HUES48 (cell line): Measurements from ENCODE around the gene TLCD3B.

Experiments used
- H3K27ac ChIP-seq: one replicate; pipeline ENCODE4 v1.7.0; 2013; ENCODE audit warnings: low read depth, low read length, inconsistent platforms
- H3K27me3 ChIP-seq: 2 replicates; pipeline ENCODE4 v1.6.1; 2013; ENCODE audit warnings: mild to moderate bottlenecking, low read length; ENCODE audit not compliant: control insufficient read depth, insufficient read depth
- H3K36me3 ChIP-seq: 2 replicates; pipeline ENCODE4 v1.6.1; 2013; ENCODE audit warnings: low read length; ENCODE audit not compliant: control insufficient read depth, insufficient read depth
- H3K4me1 ChIP-seq: 2 replicates; pipeline ENCODE4 v1.6.1; 2013; ENCODE audit warnings: mild to moderate bottlenecking, low read length; ENCODE audit not compliant: control insufficient read depth, insufficient read depth
- H3K4me3 ChIP-seq: 2 replicates; pipeline ENCODE4 v1.5.1; 2013; ENCODE audit warnings: mild to moderate bottlenecking, low read depth, low read length
- H3K9ac ChIP-seq: 2 replicates; pipeline ENCODE4 v1.6.1; 2013; ENCODE audit warnings: mild to moderate bottlenecking, low read depth, low read length, moderate library complexity
- H3K9me3 ChIP-seq: 2 replicates; pipeline ENCODE4 v1.6.1; 2013; ENCODE audit warnings: low read length; ENCODE audit not compliant: control insufficient read depth, insufficient read depth

The TLCD3B gene

DNA sequence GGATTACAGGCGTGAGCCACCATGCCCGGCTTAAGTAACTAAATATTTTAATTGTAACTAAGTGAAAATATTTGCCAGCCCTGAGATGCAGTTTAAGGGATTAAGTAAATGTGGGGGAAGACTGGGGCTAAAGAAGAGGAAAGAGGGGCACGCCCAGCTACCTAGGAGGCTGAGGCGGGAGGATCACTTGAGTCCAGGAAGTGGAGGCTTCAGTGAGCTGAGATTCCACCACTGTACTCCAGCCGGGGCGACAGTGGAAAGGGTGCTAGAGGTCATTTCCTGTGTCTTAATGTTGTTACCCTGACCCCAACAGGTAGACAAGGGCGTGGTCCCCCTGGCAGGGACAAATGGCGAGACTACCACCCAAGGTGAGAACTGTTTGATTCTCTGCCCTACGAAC is 37.3 kb upstream of the TLCD3B start:
- H3K36me3 ChIP-seq = peaks cover 57% of the 10 kb centered on the region
- no peaks in the 10 kb centered on the region for H3K9me3 ChIP-seq
- H3K27me3 ChIP-seq = no peaks in the 10 kb centered on the region
- no peak overlapping the region for H3K4me3 ChIP-seq
- peaks cover 12% of the 10 kb centered on the region for H3K4me1 ChIP-seq
- H3K27ac ChIP-seq = no peak overlapping the region
- no peak overlapping the region for H3K9ac ChIP-seq

DNA sequence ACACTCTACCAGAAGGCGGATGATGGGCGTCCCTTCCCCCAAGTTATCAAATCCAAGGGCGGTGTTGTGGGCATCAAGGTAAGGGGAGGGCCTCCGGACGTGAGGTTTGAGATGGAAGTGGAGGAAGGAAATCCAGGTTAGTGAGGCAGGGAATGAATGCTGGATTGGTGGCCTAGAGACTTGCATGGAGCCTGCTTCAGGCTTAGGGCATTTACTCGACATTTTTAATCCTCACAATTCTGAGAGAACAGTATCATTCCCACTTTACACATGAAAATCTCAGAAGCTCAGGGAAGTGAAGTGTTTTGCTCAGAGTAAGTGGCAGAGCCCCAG is 36.5 kb upstream of the TLCD3B start:
- Histone ChIP-seq H3K27me3 (no peaks in the 10 kb centered on the region), H3K4me1 (peaks cover 14% of the 10 kb centered on the region), H3K4me3 (peak overlapping the region; percentile 95), H3K27ac (no peak overlapping the region), H3K9me3 (no peaks in the 10 kb centered on the region), H3K9ac (no peak overlapping the region), H3K36me3 (peaks cover 57% of the 10 kb centered on the region)

DNA sequence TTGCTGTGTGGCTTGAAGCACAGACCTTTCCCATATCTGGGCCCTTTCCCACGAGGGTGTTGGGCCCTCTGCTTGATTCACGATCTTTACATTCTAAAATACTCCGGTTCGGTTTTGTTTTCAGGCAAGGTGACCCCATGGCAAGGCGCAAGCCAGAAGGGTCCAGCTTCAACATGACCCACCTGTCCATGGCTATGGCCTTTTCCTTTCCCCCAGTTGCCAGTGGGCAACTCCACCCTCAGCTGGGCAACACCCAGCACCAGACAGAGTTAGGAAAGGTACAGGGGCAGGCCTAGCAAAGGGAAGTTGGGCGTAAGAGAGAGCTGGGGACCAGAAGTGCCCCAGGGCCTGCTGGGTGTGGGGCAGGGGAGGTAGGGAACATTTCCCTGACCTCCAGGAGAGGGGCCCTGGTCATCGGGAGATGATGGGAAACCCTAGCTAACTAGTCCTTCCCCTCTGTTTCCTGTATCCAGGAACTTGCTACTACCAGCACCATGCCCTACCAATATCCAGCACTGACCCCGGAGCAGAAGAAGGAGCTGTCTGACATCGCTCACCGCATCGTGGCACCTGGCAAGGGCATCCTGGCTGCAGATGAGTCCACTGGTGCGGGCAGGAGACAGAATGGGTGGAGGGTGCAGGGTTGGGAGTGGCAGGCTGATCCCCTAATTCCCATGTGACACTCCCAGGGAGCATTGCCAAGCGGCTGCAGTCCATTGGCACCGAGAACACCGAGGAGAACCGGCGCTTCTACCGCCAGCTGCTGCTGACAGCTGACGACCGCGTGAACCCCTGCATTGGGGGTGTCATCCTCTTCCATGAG is 35.9 kb upstream of the TLCD3B start:
- Histone ChIP-seq H3K9me3 (no peaks in the 10 kb centered on the region), H3K36me3 (peaks cover 52% of the 10 kb centered on the region), H3K9ac (peak overlapping the region; percentile 90), H3K27ac (peak overlapping the region; percentile 97), H3K4me1 (peaks cover 14% of the 10 kb centered on the region), H3K27me3 (no peaks in the 10 kb centered on the region), H3K4me3 (peak overlapping the region; percentile 95)

DNA sequence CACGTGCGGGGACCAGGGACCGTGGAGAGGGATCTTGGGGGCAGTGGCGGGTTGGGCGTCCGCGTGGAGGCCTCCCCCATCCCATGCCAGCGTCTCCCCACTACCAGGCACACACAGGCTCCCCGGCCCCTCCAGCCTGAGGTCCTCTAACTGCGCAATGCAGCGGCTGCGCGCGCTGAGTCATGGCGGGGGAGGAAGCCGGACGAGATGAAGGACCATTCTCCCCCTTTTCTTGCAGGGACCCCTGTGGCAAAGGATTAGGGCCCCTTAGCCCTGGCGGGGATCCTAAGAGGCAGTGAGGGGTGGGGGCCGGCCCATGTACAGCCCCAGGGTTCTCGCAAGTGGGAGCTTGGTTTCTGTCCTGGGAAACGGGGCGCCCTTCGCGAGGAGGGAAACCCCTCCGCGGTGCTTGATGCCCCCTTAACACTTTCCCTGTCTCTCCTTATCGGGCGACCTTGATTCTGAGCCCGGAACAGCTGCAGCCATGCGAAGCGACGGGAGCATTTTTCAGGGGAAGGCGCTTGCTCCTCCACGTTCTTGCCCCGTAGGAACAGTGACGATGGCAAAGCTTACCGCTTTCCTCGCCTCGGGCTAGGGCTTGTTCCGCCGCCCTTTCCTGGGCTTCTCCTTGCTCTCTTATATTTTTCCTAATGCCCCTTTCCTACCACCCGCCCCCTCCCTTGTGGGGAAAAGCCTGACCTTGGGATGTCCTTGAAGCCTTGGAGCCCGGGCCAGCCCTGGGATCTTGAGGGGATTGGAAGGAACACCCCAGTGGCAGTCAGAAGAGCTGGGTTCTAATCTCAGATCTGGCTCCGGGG is 35.1 kb upstream of the TLCD3B start:
- H3K4me1 ChIP-seq = peaks cover 14% of the 10 kb centered on the region
- H3K36me3 ChIP-seq = peaks cover 44% of the 10 kb centered on the region
- no peaks in the 10 kb centered on the region for H3K9me3 ChIP-seq
- H3K27ac ChIP-seq = peak overlapping the region; percentile 97
- H3K27me3 ChIP-seq = no peaks in the 10 kb centered on the region
- peak overlapping the region; percentile 95 for H3K4me3 ChIP-seq
- H3K9ac ChIP-seq = peak overlapping the region; percentile 90

DNA sequence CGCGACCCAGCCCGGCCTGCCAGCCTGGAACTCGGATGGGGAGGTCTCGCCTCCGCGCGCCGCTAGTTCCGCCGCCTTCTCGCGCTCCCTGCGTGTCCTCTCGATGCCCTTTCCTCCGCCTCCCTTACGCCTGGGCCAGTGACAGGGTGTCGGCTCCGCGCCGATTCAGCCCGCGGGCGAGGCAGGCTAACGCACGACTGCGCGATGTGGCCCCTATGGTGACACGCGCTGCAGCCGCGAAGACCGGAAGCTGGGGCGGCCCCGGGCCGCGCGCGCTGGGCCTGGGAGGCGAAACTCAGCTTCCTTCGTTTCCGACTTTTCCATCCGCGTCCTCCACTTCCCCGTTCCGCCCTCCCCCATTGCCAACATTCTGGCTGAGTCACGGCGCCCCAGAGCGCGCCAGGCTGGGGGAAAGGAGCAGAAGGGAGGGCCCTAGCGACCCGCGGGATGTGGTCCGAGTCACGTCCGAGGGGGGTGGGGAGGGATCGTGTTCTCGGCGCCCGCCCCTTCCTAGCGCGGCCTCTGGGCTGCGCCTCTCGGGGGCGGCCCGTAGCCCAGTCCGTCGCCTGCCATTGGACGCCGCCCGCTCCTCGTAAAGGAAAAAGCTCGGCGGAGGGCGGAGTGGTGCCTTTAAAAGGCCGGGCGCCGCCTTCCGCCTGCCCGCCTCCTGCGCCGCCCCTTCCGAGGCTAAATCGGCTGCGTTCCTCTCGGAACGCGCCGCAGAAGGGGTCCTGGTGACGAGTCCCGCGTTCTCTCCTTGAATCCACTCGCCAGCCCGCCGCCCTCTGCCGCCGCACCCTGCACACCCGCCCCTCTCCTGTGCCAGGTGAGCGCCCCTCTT is 34.3 kb upstream of the TLCD3B start, which contains the start of gene ALDOA:
TSS of gene ALDOA (plus strand) at position 659 of the 841 bp plus-strand sequence. CDS start 1,138 bp downstream, outside the sequence.
- Histone ChIP-seq H3K27ac (peak within 1 kb of the TSS; percentile 97), H3K27me3 (no peaks in the 10 kb centered on the region), H3K36me3 (peaks cover 36% of the 10 kb centered on the region), H3K4me3 (peak within 1 kb of the TSS; percentile 95), H3K9me3 (no peaks in the 10 kb centered on the region), H3K9ac (peak within 1 kb of the TSS; percentile 90), H3K4me1 (peaks cover 14% of the 10 kb centered on the region)

DNA sequence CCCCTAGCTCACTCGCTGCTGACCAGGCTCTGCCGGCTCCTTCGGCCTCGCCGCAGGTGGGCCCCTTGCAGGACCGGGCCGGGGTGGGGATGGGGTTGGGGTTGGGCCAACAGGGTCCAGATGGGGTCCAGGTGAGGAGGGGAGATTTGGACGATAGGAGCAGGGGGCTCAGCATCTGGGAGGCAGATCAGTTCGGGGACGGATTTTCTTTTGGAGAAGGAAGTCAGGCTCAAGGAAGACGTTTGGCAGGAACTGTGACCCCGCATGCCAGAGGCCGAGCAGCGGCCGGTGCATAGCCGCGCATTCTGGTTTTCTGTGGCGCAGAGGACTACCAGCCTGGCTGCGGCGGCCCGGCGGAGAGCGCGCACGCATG is 33.6 kb upstream of the TLCD3B start:
- Histone ChIP-seq H3K4me3 (peak overlapping the region; percentile 95), H3K27ac (peak overlapping the region; percentile 97)

DNA sequence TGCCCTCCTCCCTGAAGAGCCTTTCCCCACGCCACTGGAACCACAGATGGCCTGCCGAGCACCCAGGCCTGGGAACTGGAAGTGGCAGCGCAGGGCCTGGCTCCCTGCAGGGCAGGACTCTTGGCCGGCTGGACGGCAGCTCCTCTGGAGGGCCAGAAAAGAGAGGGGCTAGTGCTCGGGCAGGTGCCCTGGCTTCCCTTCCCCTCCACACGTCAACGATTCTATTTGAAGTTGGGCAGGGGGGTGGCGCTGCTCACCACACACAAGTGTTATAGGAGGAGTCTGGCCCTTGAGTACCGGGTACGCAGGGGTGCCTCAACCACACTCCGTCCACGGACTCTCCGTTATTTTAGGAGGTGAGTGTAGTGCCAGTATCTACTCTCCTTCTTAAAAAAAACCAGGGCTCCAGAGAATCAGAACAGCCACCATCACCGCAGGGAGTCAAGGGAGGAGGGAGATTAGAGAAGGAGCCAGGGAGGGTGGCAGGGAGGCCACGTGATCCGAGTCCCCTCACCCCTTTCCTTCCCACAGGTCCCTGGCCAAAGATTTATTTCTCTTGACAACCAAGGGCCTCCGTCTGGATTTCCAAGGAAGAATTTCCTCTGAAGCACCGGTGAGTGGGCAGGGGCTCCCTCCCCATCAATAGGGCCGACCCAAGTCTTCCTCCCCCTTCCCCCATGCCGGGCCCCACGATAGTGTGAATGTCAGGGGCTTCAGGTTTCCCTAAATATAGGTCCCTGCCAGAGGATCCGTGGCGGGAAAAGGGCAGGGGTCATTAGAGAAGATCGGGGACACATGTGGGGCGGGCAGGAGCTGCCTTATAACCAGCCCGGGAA is 33.0 kb upstream of the TLCD3B start:
- H3K9ac ChIP-seq = peak overlapping the region; percentile 13; the same call in 1 of the 2 replicates
- peak overlapping the region; percentile 97 for H3K27ac ChIP-seq
- peaks cover 14% of the 10 kb centered on the region for H3K4me1 ChIP-seq
- no peaks in the 10 kb centered on the region for H3K27me3 ChIP-seq
- peaks cover 23% of the 10 kb centered on the region for H3K36me3 ChIP-seq
- H3K9me3 ChIP-seq = no peaks in the 10 kb centered on the region
- H3K4me3 ChIP-seq = peak overlapping the region; percentile 95

More for the DNA sequence above, 33.6 kb upstream of the TLCD3B start:
- Histone ChIP-seq H3K36me3 (peaks cover 30% of the 10 kb centered on the region), H3K9me3 (no peaks in the 10 kb centered on the region), H3K27me3 (no peaks in the 10 kb centered on the region), H3K9ac (peak overlapping the region; percentile 68), H3K4me1 (peaks cover 14% of the 10 kb centered on the region)

DNA sequence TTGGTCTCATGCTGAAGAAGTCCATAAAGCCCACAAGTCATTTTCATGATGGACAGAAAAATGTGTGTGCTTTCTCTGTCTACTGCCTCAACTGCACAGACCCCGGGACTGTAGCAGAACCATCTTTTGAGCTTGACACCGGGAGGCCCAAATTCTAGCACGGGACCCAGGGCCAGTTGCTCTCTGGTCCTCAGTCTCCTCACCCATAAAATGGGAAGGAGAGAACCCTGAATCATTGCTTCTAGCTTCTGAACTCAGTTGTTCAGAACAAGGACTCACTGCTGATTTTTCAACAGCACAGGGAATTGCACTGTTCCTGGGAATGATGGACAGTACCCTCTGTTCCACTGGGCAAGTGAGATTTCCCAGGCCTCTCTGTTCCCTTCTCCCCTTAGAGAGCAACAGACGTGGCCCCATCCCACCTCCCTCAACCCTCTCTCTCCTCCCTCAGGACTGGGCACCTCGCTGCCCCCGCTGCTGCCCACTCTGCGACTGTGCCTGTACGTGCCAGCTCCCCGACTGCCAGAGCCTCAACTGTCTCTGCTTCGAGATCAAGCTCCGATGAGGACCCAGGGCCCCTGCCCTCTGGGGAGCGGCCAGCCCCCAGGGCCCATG is 32.3 kb upstream of the TLCD3B start:
- Histone ChIP-seq H3K9me3 (no peaks in the 10 kb centered on the region), H3K4me3 (peak overlapping the region; percentile 95), H3K36me3 (peaks cover 16% of the 10 kb centered on the region), H3K27ac (peak overlapping the region; percentile 97), H3K9ac (no peak overlapping the region), H3K4me1 (peaks cover 14% of the 10 kb centered on the region), H3K27me3 (no peaks in the 10 kb centered on the region)

DNA sequence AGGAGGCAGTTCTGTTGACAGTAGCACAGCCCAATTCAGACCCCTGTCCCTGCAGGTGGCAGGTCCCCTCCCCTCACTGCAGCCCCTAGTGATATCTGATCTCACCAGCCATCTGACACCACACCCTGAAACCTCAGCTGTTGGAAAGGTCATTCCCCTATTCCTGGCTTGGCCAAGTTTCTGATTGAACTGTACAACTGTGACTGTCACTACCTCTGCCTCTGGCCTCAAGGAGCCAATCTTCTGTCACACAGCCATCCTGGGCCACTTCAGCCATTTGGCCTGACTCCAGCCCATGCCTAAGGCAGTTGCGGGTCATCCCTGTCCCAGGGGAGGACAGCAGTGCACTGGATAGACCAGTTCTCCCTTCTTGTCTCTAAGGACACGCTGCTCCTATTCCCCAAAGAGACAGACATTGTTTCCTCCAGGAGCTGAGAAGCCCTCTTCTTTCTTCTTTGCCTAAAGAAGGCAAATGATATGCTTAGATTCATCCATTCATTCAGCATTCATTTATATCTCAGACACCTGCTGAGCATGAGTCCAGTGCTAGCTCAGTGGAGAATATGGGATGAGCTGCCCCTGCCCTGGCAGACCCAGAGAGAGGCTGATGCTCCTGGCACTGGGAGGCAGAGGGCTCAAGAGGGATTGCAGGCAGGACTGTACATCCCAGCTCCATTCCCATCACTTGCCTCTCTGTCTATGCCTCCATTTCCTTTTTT is 29.9 kb upstream of the TLCD3B start:
- Histone ChIP-seq H3K27me3 (no peaks in the 10 kb centered on the region), H3K4me3 (no peak overlapping the region), H3K9me3 (no peaks in the 10 kb centered on the region), H3K27ac (no peak overlapping the region), H3K9ac (no peak overlapping the region), H3K36me3 (no peaks in the 10 kb centered on the region), H3K4me1 (peaks cover 8% of the 10 kb centered on the region; the same call in 1 of the 2 replicates)
